Activated CD8-positive, alpha-beta T cell treated with anti-CD3 and anti-CD28 coated beads, Interleukin-2, amount 10 ng/mL, durations not matched to agents 7 days and 5 days (primary cell): Measurements from ENCODE around the gene TOX2. TPM values are rescaled to one million over a fixed set of nuclear protein-coding genes. Genes with fewer than 3 reads are reported as not detected.

Source experiments
- ATAC-seq: fragments of 150-1000 bp; cut with Tn5 transposase; one replicate; pipeline ENCODE4 v1.10.0; 2021; ENCODE audit warnings: moderate library complexity
- CTCF ChIA-PET: fragments of 350-600 bp; sonication (Branson Sonifier 250); formaldehyde crosslinking; loops from one replicate; lab custom pipeline; 2021; ENCODE audit warnings: antibody characterized with exemption; lab: Charles Lee
- POLR2A ChIA-PET: fragments of 350-600 bp; sonication (Branson Sonifier 250); formaldehyde crosslinking; loops from one replicate; lab custom pipeline; 2021; ENCODE audit warnings: antibody characterized with exemption; lab: Charles Lee
- DNase-seq: peaks from one replicate; pipeline ENCODE4 v3.0.0-alpha.2; 2020
- H3K27ac Mint-ChIP-seq: one replicate; pipeline ENCODE4 v1.8.0; 2021; ENCODE audit warnings: mild to moderate bottlenecking, mixed read lengths
- H3K27me3 Mint-ChIP-seq: one replicate; pipeline ENCODE4 v1.8.0; 2021; ENCODE audit warnings: low read depth, mixed read lengths
- H3K36me3 Mint-ChIP-seq: one replicate; pipeline ENCODE4 v1.8.0; 2021; ENCODE audit warnings: low read depth, mixed read lengths
- H3K4me1 Mint-ChIP-seq: one replicate; pipeline ENCODE4 v1.8.0; 2021; ENCODE audit warnings: low read depth, mixed read lengths
- H3K4me3 Mint-ChIP-seq: one replicate; pipeline ENCODE4 v1.8.0; 2021; ENCODE audit warnings: mild to moderate bottlenecking, mixed read lengths
- H3K9me3 Mint-ChIP-seq: one replicate; pipeline ENCODE4 v1.8.0; 2022; ENCODE audit warnings: mixed read lengths; ENCODE audit not compliant: insufficient read depth
- total RNA-seq, 2 experiments: library from RNA; stranded (reverse); gene quantifications; one replicate each; pipeline ENCODE4 v1.2.3, GENCODE V29; 2021

TOX2 gene
- total RNA-seq, 2 experiments from 2014 or later: 0.31 to 0.61 TPM

DNA sequence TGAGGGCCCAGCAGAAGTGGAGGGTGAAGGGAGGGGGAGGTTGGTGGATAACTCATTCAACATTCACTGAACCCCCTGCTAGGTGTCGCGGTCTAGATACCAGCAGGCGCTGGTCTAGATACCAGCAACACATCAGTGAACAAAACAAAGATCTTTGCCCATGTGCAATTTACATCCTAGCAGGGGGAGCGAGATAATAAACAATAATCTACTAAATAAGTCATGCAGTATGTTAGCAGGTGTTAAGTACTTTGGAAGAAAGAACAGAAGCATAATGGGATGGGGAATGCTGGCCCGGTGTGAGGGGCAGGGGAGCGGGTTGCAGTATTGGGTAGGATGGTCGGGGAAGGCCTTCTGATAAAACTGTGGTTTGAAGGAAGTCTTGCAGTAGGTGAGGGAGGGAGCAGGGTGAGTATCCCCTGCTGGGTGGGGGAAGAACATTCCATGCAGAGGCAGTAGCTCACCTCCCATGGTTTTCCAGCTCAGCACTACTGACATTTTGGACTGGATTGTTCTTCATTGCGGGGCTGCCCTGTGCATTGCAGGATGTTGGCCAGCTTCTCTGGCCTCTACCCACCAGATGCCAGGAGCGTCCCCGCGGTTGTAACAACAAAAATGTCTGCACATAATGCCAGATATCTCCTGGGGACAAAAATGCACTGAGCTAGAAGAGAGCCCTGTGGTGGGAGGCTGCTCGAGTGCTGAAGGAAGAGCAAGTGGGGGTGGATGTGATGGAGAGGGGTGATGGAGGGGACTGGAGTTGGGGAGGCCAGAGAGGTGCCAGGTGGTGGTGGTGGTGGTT is 117.3 kb downstream of the TOX2 start:
- POLR2A ChIA-PET: no interaction called here
- H3K27me3 Mint-ChIP-seq: peaks cover 59% of the 10 kb centered on the region
- peaks cover 7% of the 10 kb centered on the region for H3K36me3 Mint-ChIP-seq
- CTCF ChIA-PET: interaction anchor here (1.8 kb wide), 1 partner anchor 281 kb away, joined by 4 read pairs; no protein-coding TSS in a partner anchor
- no peak overlapping the region for H3K4me3 Mint-ChIP-seq
- DNase-seq (no peak), ATAC-seq (no peak)
- H3K27ac Mint-ChIP-seq: peak overlapping the region; percentile 3
- peaks cover 60% of the 10 kb centered on the region for H3K4me1 Mint-ChIP-seq
- H3K9me3 Mint-ChIP-seq: no peaks in the 10 kb centered on the region

DNA sequence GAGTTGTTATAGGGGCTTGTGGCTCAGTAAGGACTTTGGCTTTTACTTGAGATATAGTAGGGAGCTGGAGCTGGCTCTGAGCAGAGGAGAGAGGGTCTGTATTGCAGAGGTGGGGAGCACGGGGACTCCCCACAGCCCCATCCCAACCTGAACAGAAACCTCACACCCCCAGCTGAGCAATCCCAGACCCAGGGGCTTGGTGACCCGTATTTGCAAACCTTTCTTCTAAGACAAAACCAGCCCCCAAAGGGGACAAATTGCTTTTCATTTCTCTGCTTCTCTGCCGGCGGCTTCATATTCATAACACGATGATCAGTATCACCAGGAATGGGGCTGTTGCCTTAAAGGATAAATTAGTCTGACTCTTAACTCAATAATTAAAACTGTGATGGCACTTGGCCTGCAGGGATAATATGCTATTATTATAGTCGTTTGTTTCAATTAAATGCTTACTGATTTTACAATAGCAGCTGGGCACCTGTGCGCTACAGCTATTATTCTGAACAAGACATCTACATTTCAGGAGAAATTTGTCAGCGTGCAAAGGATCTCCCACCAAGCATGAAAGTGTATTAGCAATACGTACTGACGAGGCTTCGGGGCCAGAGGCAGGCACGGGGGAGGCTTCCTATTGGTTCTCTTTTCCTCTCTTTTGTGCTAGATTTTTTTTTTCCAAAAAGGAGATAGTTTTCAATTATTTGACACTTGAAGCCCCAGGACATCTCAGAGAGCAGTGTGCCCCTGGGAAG is 118.1 kb downstream of the TOX2 start:
- H3K4me1 Mint-ChIP-seq: peaks cover 56% of the 10 kb centered on the region
- ChIA-PET CTCF (interaction anchor here (0.7 to 1.8 kb wide), 3 partner anchors 14 to 282 kb away, joined by 3 to 4 read pairs (median 3); no protein-coding TSS in a partner anchor), POLR2A (no interaction called here)
- H3K4me3 Mint-ChIP-seq: no peak overlapping the region
- peaks cover 7% of the 10 kb centered on the region for H3K36me3 Mint-ChIP-seq
- no peak overlapping the region for H3K27ac Mint-ChIP-seq
- ATAC-seq (no peak), DNase-seq (no peak)
- no peaks in the 10 kb centered on the region for H3K9me3 Mint-ChIP-seq
- H3K27me3 Mint-ChIP-seq: peaks cover 63% of the 10 kb centered on the region

- no peak for ATAC-seq
- peaks cover 7% of the 10 kb centered on the region for H3K36me3 Mint-ChIP-seq
- peaks cover 50% of the 10 kb centered on the region for H3K4me1 Mint-ChIP-seq
These were observed 118.7 kb downstream of the TOX2 start for GRCh38 chr20:44033344-44033743.

GRCh38 chr20:44033873-44034272 is 119.2 kb downstream of the TOX2 start:
- peaks cover 44% of the 10 kb centered on the region for H3K4me1 Mint-ChIP-seq
- ATAC-seq (no peak), DNase-seq (no peak)
- ChIA-PET CTCF (interaction anchor here (0.7 to 1.1 kb wide), 2 partner anchors 13 to 314 kb away, joined by 3 read pairs; no protein-coding TSS in a partner anchor), POLR2A (interaction anchor here (0.6 kb wide), 3 partner anchors 132 to 1999 kb away, joined by 3 to 4 read pairs (median 3); no protein-coding TSS in a partner anchor)
- no peak overlapping the region for H3K4me3 Mint-ChIP-seq
- peaks cover 65% of the 10 kb centered on the region for H3K27me3 Mint-ChIP-seq
- peaks cover 7% of the 10 kb centered on the region for H3K36me3 Mint-ChIP-seq
- no peak overlapping the region for H3K27ac Mint-ChIP-seq
- H3K9me3 Mint-ChIP-seq: no peaks in the 10 kb centered on the region

More at GRCh38 chr20:44033344-44033743, 118.7 kb downstream of the TOX2 start:
- no peak for DNase-seq
- H3K27ac Mint-ChIP-seq: no peak overlapping the region
- POLR2A ChIA-PET: interaction anchor here (0.6 kb wide), 3 partner anchors 132 to 1998 kb away, joined by 3 to 4 read pairs (median 3); no protein-coding TSS in a partner anchor
- H3K9me3 Mint-ChIP-seq: no peaks in the 10 kb centered on the region
- H3K27me3 Mint-ChIP-seq: peaks cover 63% of the 10 kb centered on the region
- CTCF ChIA-PET: interaction anchor here (0.7 to 1.8 kb wide), 3 partner anchors 14 to 283 kb away, joined by 3 to 4 read pairs (median 3); no protein-coding TSS in a partner anchor
- no peak overlapping the region for H3K4me3 Mint-ChIP-seq

DNA sequence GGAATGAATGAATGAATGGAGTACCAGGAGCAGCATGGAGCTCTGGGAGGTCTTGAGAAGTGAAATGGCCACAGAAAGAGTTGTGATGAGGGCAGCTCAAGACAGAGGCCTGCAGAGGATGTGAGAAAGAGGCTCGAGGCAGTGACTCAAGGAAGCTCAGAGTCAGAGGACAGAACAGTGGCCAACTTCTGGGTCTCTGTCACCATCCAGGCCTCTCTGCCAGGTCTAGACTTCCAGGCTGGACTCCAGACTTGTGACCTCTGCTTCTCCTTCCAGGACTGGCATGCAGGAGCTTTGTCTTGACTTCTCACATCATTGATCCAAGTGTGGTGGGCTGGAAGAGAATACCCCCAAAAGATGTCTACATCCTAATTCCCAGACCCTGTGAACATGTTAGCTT is 119.8 kb downstream of the TOX2 start:
- no peak overlapping the region for H3K4me3 Mint-ChIP-seq
- H3K27ac Mint-ChIP-seq: no peak overlapping the region
- ATAC-seq: no peak
- CTCF ChIA-PET: interaction anchor here (0.7 kb wide), 1 partner anchor 315 kb away, joined by 3 read pairs; no protein-coding TSS in a partner anchor
- POLR2A ChIA-PET: no interaction called here
- no peaks in the 10 kb centered on the region for H3K9me3 Mint-ChIP-seq
- peaks cover 69% of the 10 kb centered on the region for H3K27me3 Mint-ChIP-seq
- no peak for DNase-seq
- peaks cover 7% of the 10 kb centered on the region for H3K36me3 Mint-ChIP-seq
- peaks cover 39% of the 10 kb centered on the region for H3K4me1 Mint-ChIP-seq

DNA sequence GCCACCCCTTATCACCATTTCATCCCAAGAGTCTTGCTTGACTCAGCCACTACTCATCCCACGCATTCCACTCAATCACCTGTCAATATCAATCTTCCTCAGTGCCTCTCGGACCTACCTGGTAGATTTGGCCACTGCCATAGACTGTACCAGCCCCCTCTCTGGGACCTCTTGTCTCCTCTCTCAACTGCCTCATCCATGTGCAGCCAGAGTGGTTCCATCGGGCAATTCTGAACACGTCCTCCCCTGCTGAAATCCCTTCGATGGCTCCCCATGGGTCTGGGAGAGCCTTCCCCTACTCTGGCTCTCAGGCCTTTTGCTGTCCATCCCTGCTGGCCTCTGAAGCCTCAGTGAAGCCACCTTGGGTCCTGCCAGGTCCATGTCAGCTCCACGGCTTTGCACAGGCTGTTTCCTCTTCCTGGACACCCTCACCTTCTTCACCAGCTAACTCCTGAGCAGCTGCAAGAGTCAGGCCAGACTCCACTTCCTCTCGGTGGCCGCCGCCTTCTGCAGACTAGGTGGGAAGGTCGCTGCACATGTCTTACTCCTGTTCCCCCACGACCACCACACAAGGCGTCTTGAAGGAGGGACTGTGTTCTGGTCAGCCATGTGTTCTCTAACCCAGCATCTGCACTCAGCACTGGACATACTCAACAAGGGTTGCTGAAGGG is 120.4 kb downstream of the TOX2 start:
- ChIA-PET CTCF (no interaction called here), POLR2A (no interaction called here)
- H3K36me3 Mint-ChIP-seq: peaks cover 7% of the 10 kb centered on the region
- no peak overlapping the region for H3K4me3 Mint-ChIP-seq
- peaks cover 70% of the 10 kb centered on the region for H3K27me3 Mint-ChIP-seq
- H3K4me1 Mint-ChIP-seq: peaks cover 32% of the 10 kb centered on the region
- ATAC-seq (no peak), DNase-seq (no peak)
- H3K9me3 Mint-ChIP-seq: no peaks in the 10 kb centered on the region
- H3K27ac Mint-ChIP-seq: no peak overlapping the region

- POLR2A ChIA-PET: no interaction called here
- no peaks in the 10 kb centered on the region for H3K9me3 Mint-ChIP-seq
- CTCF ChIA-PET: no interaction called here
- ATAC-seq (no peak), DNase-seq (no peak)
- H3K4me3 Mint-ChIP-seq: no peak overlapping the region
- H3K4me1 Mint-ChIP-seq: peaks cover 31% of the 10 kb centered on the region
- no peak overlapping the region for H3K27ac Mint-ChIP-seq
- peaks cover 71% of the 10 kb centered on the region for H3K27me3 Mint-ChIP-seq
- peaks cover 3% of the 10 kb centered on the region for H3K36me3 Mint-ChIP-seq
These were observed 121.3 kb downstream of the TOX2 start for GRCh38 chr20:44035924-44036323.

DNA sequence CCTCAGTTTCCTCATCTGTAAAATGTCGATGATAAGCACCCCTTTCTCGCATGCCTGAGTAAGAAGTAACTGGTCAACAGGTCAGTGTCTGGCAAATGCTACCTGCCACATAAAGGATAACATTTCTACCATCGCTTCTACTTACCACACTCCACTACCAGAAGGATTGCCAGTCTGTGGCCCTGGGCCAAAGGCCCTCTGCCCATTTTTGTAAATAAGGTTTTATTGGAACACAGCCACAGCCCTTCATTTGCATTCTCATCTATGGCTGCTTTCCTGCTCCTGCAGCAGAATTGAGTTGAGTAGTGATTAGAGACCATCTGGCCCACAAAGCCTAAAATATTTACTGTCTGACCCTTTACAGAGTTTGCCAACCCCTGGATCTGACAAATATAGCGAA is 121.8 kb downstream of the TOX2 start:
- ATAC-seq (no peak), DNase-seq (no peak)
- POLR2A ChIA-PET: no interaction called here
- no peak overlapping the region for H3K4me3 Mint-ChIP-seq
- H3K27me3 Mint-ChIP-seq: peaks cover 70% of the 10 kb centered on the region
- peaks cover 31% of the 10 kb centered on the region for H3K4me1 Mint-ChIP-seq
- peaks cover 3% of the 10 kb centered on the region for H3K36me3 Mint-ChIP-seq
- H3K27ac Mint-ChIP-seq: no peak overlapping the region
- CTCF ChIA-PET: no interaction called here
- H3K9me3 Mint-ChIP-seq: no peaks in the 10 kb centered on the region

GRCh38 chr20:44038681-44039123 is 124.0 kb downstream of the TOX2 start:
- H3K36me3 Mint-ChIP-seq: peaks cover 3% of the 10 kb centered on the region
- no peak overlapping the region for H3K27ac Mint-ChIP-seq
- no peak overlapping the region for H3K4me3 Mint-ChIP-seq
- ChIA-PET POLR2A (no interaction called here), CTCF (no interaction called here)
- ATAC-seq (no peak), DNase-seq (no peak)
- H3K27me3 Mint-ChIP-seq: peaks cover 82% of the 10 kb centered on the region
- peaks cover 17% of the 10 kb centered on the region for H3K4me1 Mint-ChIP-seq
- peaks cover 5% of the 10 kb centered on the region for H3K9me3 Mint-ChIP-seq

DNA sequence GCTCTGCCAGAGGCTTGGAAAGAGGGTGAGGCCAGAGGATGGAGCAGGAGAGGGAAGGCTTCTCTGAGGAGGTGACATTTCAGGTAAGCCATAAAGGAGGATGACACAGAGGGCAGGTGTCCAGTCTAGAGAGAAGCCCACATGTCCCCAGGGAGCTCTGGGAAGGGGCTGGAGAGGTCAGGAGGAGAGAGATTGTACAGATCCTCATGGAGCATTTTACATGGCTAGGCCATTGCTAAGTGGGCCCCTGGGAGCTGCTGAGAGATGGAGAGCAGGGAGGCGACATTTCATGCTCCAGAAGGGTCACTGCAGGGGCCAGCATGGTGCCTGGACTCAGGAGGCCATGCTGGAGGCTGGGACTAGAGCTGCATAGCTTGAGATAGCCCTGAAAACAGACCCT is 124.5 kb downstream of the TOX2 start:
- ATAC-seq (no peak), DNase-seq (no peak)
- ChIA-PET POLR2A (no interaction called here), CTCF (no interaction called here)
- Mint-ChIP-seq H3K27me3 (peaks cover 81% of the 10 kb centered on the region), H3K4me3 (no peak overlapping the region), H3K36me3 (peaks cover 3% of the 10 kb centered on the region), H3K9me3 (peaks cover 5% of the 10 kb centered on the region), H3K4me1 (peaks cover 13% of the 10 kb centered on the region), H3K27ac (no peak overlapping the region)

DNA sequence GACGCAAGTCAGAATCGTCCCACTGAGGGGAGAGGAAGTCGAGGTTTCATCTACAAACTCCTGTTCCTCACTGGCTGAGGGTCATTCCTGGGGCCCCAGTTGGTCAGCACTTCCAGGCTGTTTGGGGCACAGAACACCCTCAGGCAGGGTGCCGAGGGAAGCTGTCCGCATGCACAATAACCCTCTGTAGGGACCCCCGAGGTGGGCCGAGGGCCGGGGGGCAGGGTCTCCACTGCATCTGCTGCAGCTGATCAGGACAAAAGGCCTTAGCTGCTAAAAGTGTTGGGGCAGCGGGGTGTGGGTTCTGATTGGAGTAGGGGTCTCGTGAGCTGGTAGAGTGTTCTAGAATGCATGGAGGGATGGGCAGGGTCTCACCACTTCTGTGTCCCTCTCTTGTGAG is 125.1 kb downstream of the TOX2 start:
- Mint-ChIP-seq H3K4me3 (no peak overlapping the region), H3K27me3 (peaks cover 78% of the 10 kb centered on the region), H3K27ac (no peak overlapping the region), H3K4me1 (peaks cover 8% of the 10 kb centered on the region), H3K9me3 (peaks cover 5% of the 10 kb centered on the region), H3K36me3 (peaks cover 2% of the 10 kb centered on the region)
- ChIA-PET POLR2A (no interaction called here), CTCF (interaction anchor here (0.9 kb wide), 1 partner anchor 30 kb away, joined by 3 read pairs; no protein-coding TSS in a partner anchor)
- ATAC-seq (no peak), DNase-seq (no peak)
